Measurements from ENCODE around the gene IGHMBP2.

IGHMBP2 gene

DNA sequence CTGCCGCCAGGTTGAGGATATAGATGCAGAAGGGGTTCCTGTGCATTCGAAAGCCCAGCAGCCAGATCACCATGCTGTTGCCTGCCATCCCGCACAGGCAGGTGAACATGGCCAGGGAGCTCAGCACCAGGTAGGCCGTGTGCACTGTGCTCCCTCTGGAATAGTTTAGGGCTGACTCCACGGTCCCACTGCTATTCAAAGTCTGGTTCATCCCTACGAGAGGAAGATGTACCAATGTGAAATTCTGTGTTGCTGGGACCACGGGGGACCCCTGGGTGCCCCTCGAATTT lies 77.0 kb downstream of the IGHMBP2 start, which contains the start of gene MRGPRD:
Gene MRGPRD (minus strand): TSS at position 211 of the 290 bp plus-strand sequence. CDS start 0 bp downstream, at position 211.
- no peak for DNase-seq (ENCODE audit: low read depth in 2 of 2)

DNA sequence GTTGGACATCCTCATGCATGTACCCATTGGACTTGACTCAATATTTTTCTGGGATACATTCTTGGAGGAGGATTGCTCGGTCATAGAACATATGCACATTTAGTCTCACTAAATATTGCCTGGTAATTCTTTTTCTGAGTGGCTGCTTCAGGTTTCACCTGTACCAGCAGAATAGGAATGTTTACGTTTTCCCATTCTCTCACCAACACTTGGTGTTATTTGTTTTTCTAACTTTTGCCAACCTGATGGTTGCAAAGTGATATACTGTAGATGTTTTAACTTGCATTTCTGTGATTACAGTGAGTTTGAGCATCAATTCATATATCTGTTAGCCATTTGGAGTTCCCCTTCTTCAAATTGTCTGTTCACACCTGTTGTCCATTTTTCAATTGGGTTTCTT lies 78.4 kb downstream of the IGHMBP2 start:
- no peak for DNase-seq (ENCODE audit: low read depth in 2 of 2)

DNA sequence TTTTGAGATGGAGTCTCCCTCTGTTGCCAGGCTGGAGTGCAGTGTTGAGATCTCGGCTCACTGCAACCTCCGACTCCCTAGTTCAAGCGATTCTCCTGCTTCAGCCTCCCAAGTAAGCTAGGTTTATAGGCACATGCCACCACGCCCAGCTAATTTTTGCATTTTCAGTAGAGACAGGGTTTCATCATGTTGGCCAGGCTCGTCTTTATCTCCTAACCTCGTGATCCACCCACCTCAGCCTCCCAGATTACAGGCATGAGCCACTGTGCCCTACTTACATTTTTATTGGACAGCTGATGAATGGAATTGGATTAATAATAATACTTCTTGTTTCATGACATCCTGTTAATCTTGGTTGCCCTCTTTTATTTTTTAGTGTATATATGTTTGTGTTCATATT lies 80.1 kb downstream of the IGHMBP2 start:
- DNase-seq (ENCODE audit: low read depth in 2 of 2) = no peak

DNA sequence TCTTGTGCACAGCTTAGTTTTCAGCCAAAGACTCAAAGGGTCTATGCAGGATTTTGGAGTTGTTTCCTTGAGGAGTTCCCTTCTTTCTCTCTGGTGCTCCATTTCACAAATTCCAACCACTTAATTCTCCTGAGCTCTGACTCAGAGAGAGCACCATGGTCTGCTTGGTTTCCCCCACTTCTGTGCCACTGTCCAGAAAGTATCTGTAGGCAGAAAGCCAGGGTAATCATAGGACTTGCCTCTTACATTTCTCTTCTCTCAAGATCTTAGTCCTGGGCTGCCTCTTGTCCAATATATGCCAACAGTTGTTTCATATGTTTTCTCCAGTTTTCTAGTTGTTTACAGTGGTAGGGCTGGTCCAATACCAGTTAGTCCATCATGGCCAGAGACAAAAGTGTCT lies 83.5 kb downstream of the IGHMBP2 start:
- no peak for DNase-seq (ENCODE audit: low read depth in 2 of 2)

DNA sequence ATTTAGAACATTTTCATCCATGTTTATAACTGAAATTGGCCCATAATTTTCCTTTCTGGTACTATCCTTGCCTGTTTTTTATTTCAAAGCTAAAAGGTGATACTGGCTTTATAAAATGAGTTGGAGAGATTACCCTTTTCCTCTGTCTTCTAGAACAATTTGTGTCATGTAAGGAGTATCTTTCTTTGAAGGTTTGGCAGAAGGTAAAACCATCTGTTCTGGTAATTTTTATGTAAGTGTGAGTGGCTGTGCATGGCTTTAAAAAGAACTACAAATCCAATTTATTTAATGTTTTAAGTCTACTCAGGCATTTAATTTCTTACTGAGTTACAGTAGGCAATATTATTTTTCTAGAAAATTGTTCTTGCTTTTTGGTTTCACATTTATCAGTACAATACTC lies 84.8 kb downstream of the IGHMBP2 start:
- DNase-seq (ENCODE audit: low read depth in 2 of 2) = no peak

Data from stimulated activated CD8-positive, alpha-beta memory T cell treated with anti-CD3 and anti-CD28 coated beads, Interleukin-2, amount 100 ng/mL, for 48 hours (primary cell).